Upper lobe of left lung (tissue), 4 donors: ENCODE data around the gene OSCAR.

Experiments
- POLR2A ChIP-seq, 4 donors: fragments of 450-650 bp; IDR thresholded peaks; one replicate each; pipeline ENCODE4 v1.5.1; 2016 to 2017; ENCODE audit warnings: antibody characterized with exemption in 4 of 4, mild to moderate bottlenecking in 2 of 4
- POLR2AphosphoS5 ChIP-seq, 2 donors: sonication (generic); formaldehyde crosslinking; IDR thresholded peaks; one replicate each; pipeline ENCODE4 v1.5.1; 2017; ENCODE audit warnings: antibody characterized with exemption in 2 of 2
- TF ChIP-seq, protein P1 (sequence below), 6 experiments: fragments of 450-650 bp in 4 of 6; fragments of 200-600 bp in 2 of 6; sonication (generic) in 2 of 6; IDR thresholded peaks; one replicate each; pipeline ENCODE4 v1.5.1; 2016 to 2019; ENCODE audit warnings: antibody characterized with exemption in 6 of 6

DNA sequence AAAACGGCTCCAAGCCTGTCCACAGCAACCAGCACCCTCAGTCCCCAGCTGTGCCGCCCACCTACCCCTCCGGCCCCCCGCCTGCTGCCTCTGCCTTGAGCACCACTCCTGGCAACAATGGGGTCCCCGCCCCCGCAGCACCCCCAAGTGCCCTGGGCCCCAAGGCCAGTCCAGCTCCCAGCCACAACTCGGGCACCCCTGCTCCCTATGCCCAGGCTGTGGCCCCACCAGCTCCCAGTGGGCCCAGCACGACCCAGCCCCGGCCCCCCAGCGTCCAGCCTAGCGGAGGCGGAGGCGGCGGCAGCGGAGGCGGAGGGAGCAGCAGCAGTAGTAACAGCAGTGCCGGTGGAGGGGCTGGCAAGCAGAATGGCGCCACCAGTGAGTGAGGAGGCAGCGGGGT is 47.6 kb upstream of the OSCAR start:
- TF ChIP-seq, protein P1, sequence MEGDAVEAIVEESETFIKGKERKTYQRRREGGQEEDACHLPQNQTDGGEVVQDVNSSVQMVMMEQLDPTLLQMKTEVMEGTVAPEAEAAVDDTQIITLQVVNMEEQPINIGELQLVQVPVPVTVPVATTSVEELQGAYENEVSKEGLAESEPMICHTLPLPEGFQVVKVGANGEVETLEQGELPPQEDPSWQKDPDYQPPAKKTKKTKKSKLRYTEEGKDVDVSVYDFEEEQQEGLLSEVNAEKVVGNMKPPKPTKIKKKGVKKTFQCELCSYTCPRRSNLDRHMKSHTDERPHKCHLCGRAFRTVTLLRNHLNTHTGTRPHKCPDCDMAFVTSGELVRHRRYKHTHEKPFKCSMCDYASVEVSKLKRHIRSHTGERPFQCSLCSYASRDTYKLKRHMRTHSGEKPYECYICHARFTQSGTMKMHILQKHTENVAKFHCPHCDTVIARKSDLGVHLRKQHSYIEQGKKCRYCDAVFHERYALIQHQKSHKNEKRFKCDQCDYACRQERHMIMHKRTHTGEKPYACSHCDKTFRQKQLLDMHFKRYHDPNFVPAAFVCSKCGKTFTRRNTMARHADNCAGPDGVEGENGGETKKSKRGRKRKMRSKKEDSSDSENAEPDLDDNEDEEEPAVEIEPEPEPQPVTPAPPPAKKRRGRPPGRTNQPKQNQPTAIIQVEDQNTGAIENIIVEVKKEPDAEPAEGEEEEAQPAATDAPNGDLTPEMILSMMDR (IDR thresholded peaks at IDR 0.05): no peak
- TF ChIP-seq POLR2A (IDR thresholded peaks at IDR 0.05): no peak
- no peak for TF ChIP-seq POLR2AphosphoS5 (IDR thresholded peaks at IDR 0.05)
